Stimulated activated effector memory CD8-positive, alpha-beta T cell treated with anti-CD3 and anti-CD28 coated beads, Interleukin-12 subunit alpha, Interleukin-12 subunit beta, amount 100 ng/mL, for 72 hours (primary cell): ENCODE data around the gene STRBP.

Experiments
- ATAC-seq: fragments of 150-1000 bp; cut with Tn5 transposase; 2 replicates; pipeline ENCODE4 v1.10.0; 2021
- DNase-seq, 2 donors: peaks; one replicate each; pipeline ENCODE4 v3.0.0; 2021 to 2022; ENCODE audit warnings: low spot score in 2 of 2
- H3K27ac Mint-ChIP-seq: one replicate; pipeline ENCODE4 v1.8.0; 2022; ENCODE audit warnings: mild to moderate bottlenecking, mixed read lengths
- H3K36me3 Mint-ChIP-seq: one replicate; pipeline ENCODE4 v1.8.0; 2022; ENCODE audit warnings: mild to moderate bottlenecking, mixed read lengths
- H3K4me1 Mint-ChIP-seq: one replicate; pipeline ENCODE4 v1.8.0; 2022; ENCODE audit warnings: mixed read lengths
- H3K4me3 Mint-ChIP-seq: one replicate; pipeline ENCODE4 v1.8.0; 2022; ENCODE audit warnings: mild to moderate bottlenecking, mixed read lengths
- H3K9me3 Mint-ChIP-seq: one replicate; pipeline ENCODE4 v1.8.0; 2022; ENCODE audit warnings: mixed read lengths

STRBP gene

GRCh38 chr9:123080444-123080843 is 187.9 kb downstream of the STRBP start:
- ATAC-seq: no peak
- no peaks in the 10 kb centered on the region for H3K9me3 Mint-ChIP-seq
- DNase-seq: peak in 1 of 2 donors; percentile 17
- H3K4me3 Mint-ChIP-seq: no peak overlapping the region
- H3K36me3 Mint-ChIP-seq: peaks cover 62% of the 10 kb centered on the region
- no peak overlapping the region for H3K27ac Mint-ChIP-seq
- no peaks in the 10 kb centered on the region for H3K4me1 Mint-ChIP-seq

GRCh38 chr9:123074628-123075027 is 193.8 kb downstream of the STRBP start:
- no peak overlapping the region for H3K27ac Mint-ChIP-seq
- ATAC-seq (no peak), DNase-seq (no peak)
- H3K9me3 Mint-ChIP-seq: no peaks in the 10 kb centered on the region
- no peak overlapping the region for H3K4me3 Mint-ChIP-seq
- peaks cover 16% of the 10 kb centered on the region for H3K4me1 Mint-ChIP-seq
- H3K36me3 Mint-ChIP-seq: peaks cover 68% of the 10 kb centered on the region

- DNase-seq: no peak
- no peaks in the 10 kb centered on the region for H3K9me3 Mint-ChIP-seq
- H3K4me3 Mint-ChIP-seq: no peak overlapping the region
- H3K27ac Mint-ChIP-seq: no peak overlapping the region
- no peak for ATAC-seq
- H3K36me3 Mint-ChIP-seq: peaks cover 64% of the 10 kb centered on the region
- H3K4me1 Mint-ChIP-seq: peaks cover 18% of the 10 kb centered on the region
These were observed 194.4 kb downstream of the STRBP start for GRCh38 chr9:123073991-123074422.

GRCh38 chr9:123073441-123073840 is 194.9 kb downstream of the STRBP start:
- Mint-ChIP-seq H3K9me3 (no peaks in the 10 kb centered on the region), H3K36me3 (peaks cover 59% of the 10 kb centered on the region), H3K27ac (no peak overlapping the region), H3K4me3 (no peak overlapping the region), H3K4me1 (peaks cover 18% of the 10 kb centered on the region)
- no peak for ATAC-seq
- no peak for DNase-seq

- Mint-ChIP-seq H3K9me3 (no peaks in the 10 kb centered on the region), H3K4me1 (peaks cover 18% of the 10 kb centered on the region), H3K36me3 (peaks cover 55% of the 10 kb centered on the region), H3K27ac (no peak overlapping the region), H3K4me3 (no peak overlapping the region)
- ATAC-seq (no peak), DNase-seq (no peak)
These were observed 195.9 kb downstream of the STRBP start for GRCh38 chr9:123072407-123072995.
